ENCODE data around the gene RPRD2. TPM values are rescaled to one million over a fixed set of nuclear protein-coding genes. Genes with fewer than 3 reads are reported as not detected.
A peak's percentile ranks its signal among the peaks of the same experiment; 100 is the strongest.

The RPRD2 gene
- total RNA-seq, 2 experiments from 2014 or later = 33.6 to 35.0 TPM

DNA sequence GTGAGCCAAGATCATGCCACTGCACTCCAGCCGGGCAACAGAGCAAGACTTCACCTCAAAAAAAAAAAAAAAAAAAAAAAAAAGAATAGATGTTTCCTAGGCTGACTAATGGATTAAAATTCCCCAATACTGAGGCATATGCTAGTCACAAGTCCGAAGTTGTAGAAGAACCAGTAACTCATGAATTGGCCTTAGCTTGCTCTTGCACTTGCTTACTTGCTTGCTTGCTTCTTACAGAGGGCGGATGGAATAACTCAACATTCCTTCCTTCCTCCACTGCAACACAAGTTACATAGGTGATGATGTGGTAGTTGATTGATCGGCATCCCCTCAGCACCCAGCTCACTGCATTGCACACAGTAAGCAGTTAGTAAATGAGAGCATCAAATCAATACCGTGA lies 120.5 kb downstream of the RPRD2 start:
- peaks cover 7% of the 10 kb centered on the region for H3K36me3 Mint-ChIP-seq (ENCODE audit: low read depth)
- peaks cover 23% of the 10 kb centered on the region for H3K4me1 Mint-ChIP-seq
- H3K27ac Mint-ChIP-seq = no peak overlapping the region
- POLR2A ChIA-PET = no interaction called here
- H3K27me3 Mint-ChIP-seq = peaks cover 2% of the 10 kb centered on the region
- no peak overlapping the region for H3K4me3 Mint-ChIP-seq
- no peaks in the 10 kb centered on the region for H3K9me3 Mint-ChIP-seq
- CTCF ChIA-PET = interaction anchor here (1.2 kb wide), 1 partner anchor 48 kb away, joined by 8 read pairs; no protein-coding TSS in a partner anchor
- no peak for DNase-seq

DNA sequence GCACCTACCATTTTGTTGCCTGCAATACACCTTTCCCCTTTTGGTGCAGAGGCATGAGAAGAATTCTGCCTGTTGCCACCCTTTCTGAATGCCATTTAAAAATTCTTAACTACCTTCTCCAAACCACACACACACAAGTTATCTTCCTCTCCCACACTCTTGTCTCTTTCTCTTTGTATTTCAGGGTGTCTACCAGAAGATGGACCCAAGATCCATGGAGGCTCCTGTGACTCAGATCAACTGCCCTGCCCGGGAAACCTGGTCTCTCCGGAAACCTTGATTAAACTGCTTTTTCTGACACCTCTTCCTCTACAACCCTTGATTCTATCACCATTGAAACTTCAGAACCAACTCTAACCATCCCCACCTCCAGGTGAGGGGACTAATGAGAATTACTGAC lies 120.9 kb downstream of the RPRD2 start:
- no peak overlapping the region for H3K4me3 Mint-ChIP-seq
- no peak for DNase-seq
- no peaks in the 10 kb centered on the region for H3K9me3 Mint-ChIP-seq
- peaks cover 7% of the 10 kb centered on the region for H3K36me3 Mint-ChIP-seq (ENCODE audit: low read depth)
- peaks cover 23% of the 10 kb centered on the region for H3K4me1 Mint-ChIP-seq
- peaks cover 1% of the 10 kb centered on the region for H3K27me3 Mint-ChIP-seq
- CTCF ChIA-PET = interaction anchor here (1.2 kb wide), 1 partner anchor 48 kb away, joined by 8 read pairs; no protein-coding TSS in a partner anchor
- no peak overlapping the region for H3K27ac Mint-ChIP-seq
- POLR2A ChIA-PET = interaction anchor here (7.2 kb wide), 1 partner anchor 31 kb away, joined by 45 read pairs; the partner anchor contains the start of gene FALEC

DNA sequence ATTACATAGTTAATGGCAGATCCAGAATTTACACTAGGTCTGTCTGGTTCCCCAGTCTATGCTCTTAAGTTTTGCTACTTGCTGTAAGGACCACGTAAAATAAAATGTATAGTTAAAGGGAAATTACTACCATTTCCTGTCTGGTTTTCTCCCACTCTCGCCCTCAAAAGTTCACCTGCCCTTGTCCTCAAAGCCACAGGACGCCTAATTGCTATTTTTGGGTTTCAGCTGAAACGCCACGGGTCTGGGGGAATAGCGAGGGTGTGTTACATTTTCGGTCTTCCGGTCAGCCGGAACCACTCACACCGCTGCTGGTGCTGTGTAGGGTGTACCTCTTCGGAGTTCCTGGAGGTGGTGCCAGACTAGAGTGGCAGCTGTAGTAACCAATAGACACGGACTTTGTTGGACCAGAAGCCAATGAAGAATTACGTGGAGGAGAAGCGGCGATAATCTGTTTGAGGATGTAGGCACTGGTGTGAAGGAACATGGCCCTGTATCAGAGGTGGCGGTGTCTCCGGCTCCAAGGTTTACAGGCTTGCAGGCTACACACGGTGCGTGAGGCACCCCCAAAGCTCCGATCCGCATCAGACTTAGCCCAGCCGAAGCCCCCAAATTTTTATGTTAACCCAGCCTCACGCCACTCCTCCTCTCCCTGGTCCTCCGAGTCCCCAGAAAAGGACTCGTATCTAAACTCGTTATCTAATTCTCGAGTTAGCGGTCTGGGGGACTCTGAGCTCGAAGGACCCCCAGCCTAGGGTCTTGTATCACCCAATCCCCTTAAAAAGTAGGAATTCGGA lies 123.2 kb downstream of the RPRD2 start, which contains the start of gene TARS2:
TARS2 (plus strand) TSS at position 454 of the 797 bp plus-strand sequence; CDS start at position 486, 32 bp downstream.
- Mint-ChIP-seq H3K9me3 (no peaks in the 10 kb centered on the region), H3K4me3 (peak within 1 kb of the TSS; percentile 83), H3K27me3 (no peaks in the 10 kb centered on the region), H3K4me1 (peaks cover 25% of the 10 kb centered on the region), H3K36me3 (ENCODE audit: low read depth) (peaks cover 24% of the 10 kb centered on the region), H3K27ac (peak within 1 kb of the TSS; percentile 85)
- ChIA-PET CTCF (interaction anchor here (0.6 to 1.6 kb wide), 6 partner anchors 15 to 231 kb away, joined by 3 to 4 read pairs (median 4); partner anchors contain the start of gene FALEC), POLR2A (interaction anchor here (0.5 to 7.2 kb wide), 33 partner anchors 10 to 477 kb away, joined by 3 to 45 read pairs (median 4); partner anchors contain the start of genes APH1A, ENSA, FALEC and GOLPH3L)
- DNase-seq = peak; percentile 96

DNA sequence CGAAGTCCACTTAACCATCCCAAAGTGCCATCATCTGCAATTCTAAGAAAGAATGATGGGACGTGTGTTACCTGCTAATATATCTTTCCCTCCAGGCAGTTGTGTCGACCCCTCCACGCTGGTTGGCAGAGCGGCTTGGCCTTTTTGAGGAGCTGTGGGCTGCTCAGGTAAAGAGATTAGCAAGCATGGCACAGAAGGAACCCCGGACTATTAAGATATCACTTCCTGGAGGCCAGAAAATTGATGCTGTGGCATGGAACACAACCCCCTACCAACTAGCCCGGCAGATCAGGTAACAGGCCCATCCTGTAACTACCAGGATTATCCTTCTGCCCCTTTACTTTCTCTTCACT lies 123.8 kb downstream of the RPRD2 start:
- peak overlapping the region; percentile 85 for H3K27ac Mint-ChIP-seq
- peaks cover 29% of the 10 kb centered on the region for H3K36me3 Mint-ChIP-seq (ENCODE audit: low read depth)
- peak overlapping the region; percentile 83 for H3K4me3 Mint-ChIP-seq
- CTCF ChIA-PET = interaction anchor here (0.6 to 1.6 kb wide), 4 partner anchors 15 to 232 kb away, joined by 3 to 4 read pairs (median 4); partner anchors contain the start of gene FALEC
- no peaks in the 10 kb centered on the region for H3K9me3 Mint-ChIP-seq
- DNase-seq = no peak
- POLR2A ChIA-PET = interaction anchor here (0.6 to 7.2 kb wide), 28 partner anchors 9 to 477 kb away, joined by 3 to 45 read pairs (median 4); partner anchors contain the start of genes APH1A, ENSA, FALEC and GOLPH3L
- no peaks in the 10 kb centered on the region for H3K27me3 Mint-ChIP-seq
- peaks cover 25% of the 10 kb centered on the region for H3K4me1 Mint-ChIP-seq

DNA sequence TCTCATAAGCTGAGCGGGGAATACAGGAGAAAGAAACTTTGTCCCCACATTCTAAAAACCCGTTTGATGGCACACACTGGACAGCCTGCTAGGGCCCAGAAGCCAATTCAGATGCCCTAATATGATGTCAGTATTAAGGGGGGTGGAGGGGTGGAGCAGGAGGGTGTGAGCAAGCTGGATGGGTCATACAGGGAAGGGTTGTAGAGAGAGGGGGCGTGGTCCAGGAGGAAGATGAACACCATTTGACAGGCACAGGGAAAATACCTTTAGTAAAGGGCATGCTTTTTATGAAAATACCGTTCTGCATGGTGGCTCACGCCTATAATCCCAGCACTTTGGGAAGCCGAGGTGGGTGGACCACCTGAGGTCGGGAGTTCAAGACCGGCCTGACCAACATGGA lies 129.2 kb downstream of the RPRD2 start:
- CTCF ChIA-PET = interaction anchor here (0.9 kb wide), 1 partner anchor 30 kb away, joined by 4 read pairs; no protein-coding TSS in a partner anchor
- H3K36me3 Mint-ChIP-seq (ENCODE audit: low read depth) = peaks cover 51% of the 10 kb centered on the region
- no peaks in the 10 kb centered on the region for H3K27me3 Mint-ChIP-seq

DNA sequence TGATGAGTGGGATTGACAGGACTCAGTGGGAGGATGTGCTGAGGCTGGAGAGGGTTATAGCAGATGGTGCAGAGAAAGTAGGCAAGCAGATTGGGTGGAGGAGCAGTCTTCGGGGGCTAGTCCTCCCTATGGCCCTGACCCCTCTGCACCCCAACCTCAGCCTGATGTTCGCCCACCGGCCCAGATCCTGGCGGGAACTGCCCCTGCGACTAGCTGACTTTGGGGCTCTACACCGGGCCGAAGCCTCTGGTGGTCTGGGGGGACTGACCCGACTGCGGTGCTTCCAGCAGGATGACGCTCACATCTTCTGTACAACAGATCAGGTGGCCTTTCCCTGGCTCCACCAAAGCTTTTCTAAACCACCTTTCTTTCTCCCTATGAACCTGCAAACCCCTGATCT lies 134.4 kb downstream of the RPRD2 start:
- Mint-ChIP-seq H3K27me3 (no peaks in the 10 kb centered on the region), H3K4me3 (no peak overlapping the region), H3K4me1 (no peaks in the 10 kb centered on the region), H3K9me3 (no peaks in the 10 kb centered on the region), H3K36me3 (ENCODE audit: low read depth) (peaks cover 45% of the 10 kb centered on the region), H3K27ac (no peak overlapping the region)
- ChIA-PET CTCF (interaction anchor here (1.3 kb wide), 1 partner anchor 35 kb away, joined by 3 read pairs; no protein-coding TSS in a partner anchor), POLR2A (interaction anchor here (0.7 to 1.9 kb wide), 2 partner anchors 11 to 415 kb away, joined by 3 to 10 read pairs; partner anchors contain the start of gene TARS2)
- no peak for DNase-seq

More for the DNA sequence above, 129.2 kb downstream of the RPRD2 start:
- no peak for DNase-seq
- Mint-ChIP-seq H3K4me3 (no peak overlapping the region), H3K4me1 (peaks cover 11% of the 10 kb centered on the region), H3K9me3 (no peaks in the 10 kb centered on the region), H3K27ac (no peak overlapping the region)
- POLR2A ChIA-PET = interaction anchor here (1.0 kb wide), 1 partner anchor 22 kb away, joined by 3 read pairs; no protein-coding TSS in a partner anchor

DNA sequence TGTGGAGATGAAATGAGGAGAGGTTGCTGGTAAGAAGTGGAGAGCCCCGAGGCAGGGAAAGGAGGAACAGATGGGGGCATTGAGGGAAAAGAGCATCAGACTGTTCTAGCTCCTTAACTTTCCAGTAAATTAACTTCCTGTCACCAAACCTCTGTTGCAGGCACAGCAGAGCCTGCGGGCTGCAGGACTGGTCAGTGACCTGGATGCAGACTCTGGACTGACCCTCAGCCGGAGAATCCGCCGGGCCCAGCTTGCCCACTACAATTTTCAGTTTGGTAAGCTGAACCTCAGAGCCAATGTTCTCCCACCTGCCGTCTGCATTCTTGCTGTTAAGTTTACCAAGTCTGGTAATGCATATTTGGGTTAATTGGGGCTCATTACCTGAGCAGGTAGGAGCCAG lies 141.5 kb downstream of the RPRD2 start:
- Mint-ChIP-seq H3K27me3 (no peaks in the 10 kb centered on the region), H3K9me3 (no peaks in the 10 kb centered on the region), H3K27ac (no peak overlapping the region), H3K4me3 (no peak overlapping the region), H3K36me3 (ENCODE audit: low read depth) (peaks cover 43% of the 10 kb centered on the region), H3K4me1 (peaks cover 15% of the 10 kb centered on the region)
- ChIA-PET POLR2A (no interaction called here), CTCF (interaction anchor here (0.6 kb wide), 1 partner anchor 566 kb away, joined by 3 read pairs; no protein-coding TSS in a partner anchor)
- no peak for DNase-seq

DNA sequence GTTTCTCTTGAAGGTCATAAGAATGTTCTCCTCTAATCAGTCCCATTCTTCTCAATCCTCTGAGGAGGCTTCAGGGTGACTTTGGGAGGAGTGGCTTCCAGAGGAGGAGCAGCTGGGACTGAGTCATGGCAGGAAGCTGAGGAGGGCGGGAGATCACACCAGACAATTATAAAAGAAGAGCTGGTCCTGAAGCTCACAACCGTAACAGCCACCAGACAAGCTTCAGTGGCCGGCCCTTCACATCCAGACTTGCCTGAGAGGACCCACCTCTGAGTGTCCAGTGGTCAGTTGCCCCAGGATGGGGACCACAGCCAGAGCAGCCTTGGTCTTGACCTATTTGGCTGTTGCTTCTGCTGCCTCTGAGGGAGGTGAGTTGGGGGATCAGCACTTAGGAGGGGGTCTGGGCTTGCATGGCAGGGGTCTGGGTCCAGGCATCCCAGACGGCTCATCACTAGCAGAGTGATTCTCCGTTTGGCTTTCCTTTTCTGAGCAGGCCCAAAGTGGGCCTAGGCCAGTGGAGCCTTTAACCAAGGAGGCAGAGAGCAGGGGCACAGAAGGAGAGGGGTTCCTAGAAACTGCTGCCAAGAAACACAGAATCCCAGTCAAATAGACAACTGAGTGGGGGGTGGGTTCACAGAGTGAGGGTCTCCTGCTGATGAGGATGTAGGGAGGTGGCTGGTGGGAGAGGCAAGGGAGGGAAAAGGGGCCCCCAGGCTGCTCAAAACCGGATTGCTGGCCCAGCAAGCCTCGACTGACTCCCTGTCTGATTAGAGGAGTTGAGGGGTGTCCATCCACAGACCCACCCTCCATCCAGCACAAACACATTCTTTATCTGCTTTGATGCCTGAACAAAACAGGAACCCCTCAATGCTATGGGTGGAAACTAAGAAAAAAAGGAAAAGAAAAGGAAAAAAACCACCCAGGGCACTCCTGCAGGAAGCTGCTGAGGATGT lies 144.2 kb downstream of the RPRD2 start, which contains the start of gene ECM1:
ECM1 (plus strand) TSS at position 198 of the 953 bp plus-strand sequence; CDS start at position 299, 101 bp downstream.
- no peaks in the 10 kb centered on the region for H3K27me3 Mint-ChIP-seq
- no peak for DNase-seq
- peak within 1 kb of the TSS; percentile 14 for H3K27ac Mint-ChIP-seq
- peaks cover 31% of the 10 kb centered on the region for H3K36me3 Mint-ChIP-seq (ENCODE audit: low read depth)
- H3K4me3 Mint-ChIP-seq = no peak within 1 kb of the TSS
- peaks cover 21% of the 10 kb centered on the region for H3K4me1 Mint-ChIP-seq
- H3K9me3 Mint-ChIP-seq = no peaks in the 10 kb centered on the region
- ChIA-PET POLR2A (interaction anchor here (0.5 to 0.9 kb wide), 3 partner anchors 8 to 85 kb away, joined by 3 to 4 read pairs (median 3); no protein-coding TSS in a partner anchor), CTCF (interaction anchor here (0.5 to 1.0 kb wide), 3 partner anchors 24 to 414 kb away, joined by 3 to 4 read pairs (median 3); no protein-coding TSS in a partner anchor)

DNA sequence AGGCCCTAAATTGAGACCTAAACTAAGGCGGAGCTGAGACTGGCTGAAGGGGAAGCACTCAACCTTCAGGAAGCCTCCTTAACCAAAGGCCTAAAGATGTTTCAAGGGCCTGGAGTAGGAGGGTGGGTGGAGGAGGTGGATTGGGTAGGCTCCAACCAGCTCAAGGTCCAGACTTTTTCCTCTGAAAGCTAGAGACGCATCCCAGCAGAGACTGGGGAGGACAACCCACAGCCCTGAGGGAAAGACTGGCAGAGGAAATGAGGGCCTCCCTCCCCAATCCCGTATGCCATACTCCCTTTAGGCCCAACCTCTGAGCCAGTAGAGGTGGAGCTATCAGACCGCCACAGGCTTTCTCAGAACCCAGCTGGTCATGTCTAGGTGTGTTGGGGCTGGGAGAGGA lies 145.0 kb downstream of the RPRD2 start:
- no peak for DNase-seq
- no peak overlapping the region for H3K27ac Mint-ChIP-seq
- CTCF ChIA-PET = interaction anchor here (1.0 kb wide), 1 partner anchor 23 kb away, joined by 3 read pairs; no protein-coding TSS in a partner anchor
- POLR2A ChIA-PET = interaction anchor here (0.5 kb wide), 1 partner anchor 76 kb away, joined by 3 read pairs; no protein-coding TSS in a partner anchor
- peaks cover 25% of the 10 kb centered on the region for H3K4me1 Mint-ChIP-seq
- no peaks in the 10 kb centered on the region for H3K27me3 Mint-ChIP-seq
- H3K4me3 Mint-ChIP-seq = no peak overlapping the region
- no peaks in the 10 kb centered on the region for H3K9me3 Mint-ChIP-seq
- peaks cover 28% of the 10 kb centered on the region for H3K36me3 Mint-ChIP-seq (ENCODE audit: low read depth)

DNA sequence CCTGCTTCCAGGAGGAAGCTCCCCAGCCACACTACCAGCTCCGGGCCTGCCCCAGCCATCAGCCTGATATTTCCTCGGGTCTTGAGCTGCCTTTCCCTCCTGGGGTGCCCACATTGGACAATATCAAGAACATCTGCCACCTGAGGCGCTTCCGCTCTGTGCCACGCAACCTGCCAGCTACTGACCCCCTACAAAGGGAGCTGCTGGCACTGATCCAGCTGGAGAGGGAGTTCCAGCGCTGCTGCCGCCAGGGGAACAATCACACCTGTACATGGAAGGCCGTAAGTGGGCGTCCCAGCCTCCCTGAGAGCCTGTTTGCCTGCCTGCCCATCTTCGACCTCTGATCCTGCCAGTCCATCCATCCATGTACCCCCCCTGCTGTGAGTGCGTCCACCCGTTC lies 147.6 kb downstream of the RPRD2 start:
- no peaks in the 10 kb centered on the region for H3K9me3 Mint-ChIP-seq
- POLR2A ChIA-PET = interaction anchor here (2.4 kb wide), 1 partner anchor 24 kb away, joined by 8 read pairs; the partner anchor contains the start of gene TARS2
- H3K4me3 Mint-ChIP-seq = no peak overlapping the region
- CTCF ChIA-PET = no interaction called here
- peaks cover 35% of the 10 kb centered on the region for H3K4me1 Mint-ChIP-seq
- no peaks in the 10 kb centered on the region for H3K27me3 Mint-ChIP-seq
- DNase-seq = no peak
- peaks cover 10% of the 10 kb centered on the region for H3K36me3 Mint-ChIP-seq (ENCODE audit: low read depth)
- no peak overlapping the region for H3K27ac Mint-ChIP-seq

DNA sequence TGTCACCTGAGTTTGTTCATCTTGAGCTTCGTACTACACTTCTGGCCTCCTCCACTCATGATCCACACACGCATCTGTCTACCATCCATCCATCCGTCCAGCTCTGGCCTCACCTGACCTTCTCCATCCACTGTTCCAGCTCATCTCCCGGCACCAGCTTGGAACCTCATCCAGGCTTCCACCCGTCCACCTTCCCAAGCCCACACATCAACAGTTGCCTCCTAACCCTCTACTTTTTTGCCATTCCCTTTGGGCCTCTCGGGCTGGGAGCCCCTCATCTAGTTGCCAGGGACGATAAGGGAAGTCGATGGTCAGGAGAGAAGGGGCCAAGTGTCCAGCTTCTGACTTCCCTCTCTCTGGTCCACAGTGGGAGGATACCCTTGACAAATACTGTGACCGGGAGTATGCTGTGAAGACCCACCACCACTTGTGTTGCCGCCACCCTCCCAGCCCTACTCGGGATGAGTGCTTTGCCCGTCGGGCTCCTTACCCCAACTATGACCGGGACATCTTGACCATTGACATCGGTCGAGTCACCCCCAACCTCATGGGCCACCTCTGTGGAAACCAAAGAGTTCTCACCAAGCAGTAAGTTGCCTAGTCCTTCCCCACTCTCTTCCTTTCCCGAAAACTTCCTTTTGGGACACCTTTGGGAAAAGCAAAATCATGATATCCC lies 148.2 kb downstream of the RPRD2 start:
- no peak overlapping the region for H3K4me3 Mint-ChIP-seq
- H3K27ac Mint-ChIP-seq = no peak overlapping the region

More for the DNA sequence above, 148.2 kb downstream of the RPRD2 start:
- H3K27me3 Mint-ChIP-seq = no peaks in the 10 kb centered on the region
- ChIA-PET CTCF (no interaction called here), POLR2A (interaction anchor here (1.6 to 2.4 kb wide), 2 partner anchors 24 to 25 kb away, joined by 7 to 8 read pairs; partner anchors contain the start of gene TARS2)
- H3K4me1 Mint-ChIP-seq = peaks cover 38% of the 10 kb centered on the region
- H3K9me3 Mint-ChIP-seq = no peaks in the 10 kb centered on the region
- H3K36me3 Mint-ChIP-seq (ENCODE audit: low read depth) = peaks cover 5% of the 10 kb centered on the region
- DNase-seq = no peak
